GM20000 (cell line): ENCODE data around the gene BPIFA1.

Experiments used
- DNase-seq: peaks from one replicate; pipeline ENCODE4 v3.0.0; 2012; ENCODE audit warnings: low spot score
- CTCF ChIP-seq: IDR thresholded peaks from 2 replicates; pipeline ENCODE4 v1.5.1; 2012; ENCODE audit warnings: mild to moderate bottlenecking, control low read depth; ENCODE audit errors: extremely low read depth, missing control alignments

The BPIFA1 gene

GRCh38 chr20:33235696-33236095, at the start of gene BPIFA1:
Gene BPIFA1, plus strand, starts transcription at chr20:33235996. Its CDS starts 1,716 bp downstream, at chr20:33237712.
- no peak for DNase-seq
- TF ChIP-seq CTCF, result no peak

GRCh38 chr20:33187491-33187890, 48.3 kb upstream of the BPIFA1 start:
- DNase-seq, result no peak
- TF ChIP-seq CTCF, result no peak

GRCh38 chr20:33188421-33188820, 47.4 kb upstream of the BPIFA1 start:
- DNase-seq, result no peak
- TF ChIP-seq CTCF, result no peak

- no peak for DNase-seq
- no peak for TF ChIP-seq CTCF
These were observed 44.3 kb upstream of the BPIFA1 start for GRCh38 chr20:33191484-33191883.

GRCh38 chr20:33191955-33192354, 43.8 kb upstream of the BPIFA1 start:
- DNase-seq, result no peak
- TF ChIP-seq CTCF, result no peak

- no peak for DNase-seq
- TF ChIP-seq CTCF, result no peak
These were observed 42.8 kb upstream of the BPIFA1 start for GRCh38 chr20:33192912-33193501.

- TF ChIP-seq CTCF, result no peak
- DNase-seq, result no peak
These were observed 36.8 kb upstream of the BPIFA1 start for GRCh38 chr20:33199026-33199425.
